GM12872 (cell line): ENCODE measurements around the gene LMTK2.

ENCODE experiments used
- TF ChIP-seq, protein P1 (sequence below): IDR thresholded peaks from 3 replicates; pipeline ENCODE4 v1.5.1; 2011; ENCODE audit warnings: low read depth, mild to moderate bottlenecking, low read length, moderate library complexity; ENCODE audit not compliant: insufficient read depth

Gene LMTK2

DNA sequence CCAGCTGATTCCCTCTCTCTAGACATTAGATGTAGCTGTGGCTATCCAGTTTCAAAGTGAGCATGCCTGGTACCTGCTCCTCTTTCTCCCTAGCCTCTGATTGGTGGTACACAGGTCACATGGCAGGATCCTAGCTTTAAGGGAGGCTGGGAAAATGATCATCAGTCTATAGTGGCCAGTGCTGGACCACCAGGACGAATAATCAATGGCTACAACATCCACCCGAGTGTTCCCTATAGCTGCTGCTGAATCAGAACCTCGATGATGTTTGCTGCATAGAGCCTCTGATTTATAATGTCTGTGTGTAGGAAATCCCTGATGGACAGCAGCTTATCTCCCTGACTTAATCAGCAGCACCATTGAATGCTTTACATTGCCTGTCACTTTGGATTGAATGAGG lies 28.9 kb upstream of the LMTK2 start:
- TF ChIP-seq, protein P1, sequence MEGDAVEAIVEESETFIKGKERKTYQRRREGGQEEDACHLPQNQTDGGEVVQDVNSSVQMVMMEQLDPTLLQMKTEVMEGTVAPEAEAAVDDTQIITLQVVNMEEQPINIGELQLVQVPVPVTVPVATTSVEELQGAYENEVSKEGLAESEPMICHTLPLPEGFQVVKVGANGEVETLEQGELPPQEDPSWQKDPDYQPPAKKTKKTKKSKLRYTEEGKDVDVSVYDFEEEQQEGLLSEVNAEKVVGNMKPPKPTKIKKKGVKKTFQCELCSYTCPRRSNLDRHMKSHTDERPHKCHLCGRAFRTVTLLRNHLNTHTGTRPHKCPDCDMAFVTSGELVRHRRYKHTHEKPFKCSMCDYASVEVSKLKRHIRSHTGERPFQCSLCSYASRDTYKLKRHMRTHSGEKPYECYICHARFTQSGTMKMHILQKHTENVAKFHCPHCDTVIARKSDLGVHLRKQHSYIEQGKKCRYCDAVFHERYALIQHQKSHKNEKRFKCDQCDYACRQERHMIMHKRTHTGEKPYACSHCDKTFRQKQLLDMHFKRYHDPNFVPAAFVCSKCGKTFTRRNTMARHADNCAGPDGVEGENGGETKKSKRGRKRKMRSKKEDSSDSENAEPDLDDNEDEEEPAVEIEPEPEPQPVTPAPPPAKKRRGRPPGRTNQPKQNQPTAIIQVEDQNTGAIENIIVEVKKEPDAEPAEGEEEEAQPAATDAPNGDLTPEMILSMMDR, result no peak

DNA sequence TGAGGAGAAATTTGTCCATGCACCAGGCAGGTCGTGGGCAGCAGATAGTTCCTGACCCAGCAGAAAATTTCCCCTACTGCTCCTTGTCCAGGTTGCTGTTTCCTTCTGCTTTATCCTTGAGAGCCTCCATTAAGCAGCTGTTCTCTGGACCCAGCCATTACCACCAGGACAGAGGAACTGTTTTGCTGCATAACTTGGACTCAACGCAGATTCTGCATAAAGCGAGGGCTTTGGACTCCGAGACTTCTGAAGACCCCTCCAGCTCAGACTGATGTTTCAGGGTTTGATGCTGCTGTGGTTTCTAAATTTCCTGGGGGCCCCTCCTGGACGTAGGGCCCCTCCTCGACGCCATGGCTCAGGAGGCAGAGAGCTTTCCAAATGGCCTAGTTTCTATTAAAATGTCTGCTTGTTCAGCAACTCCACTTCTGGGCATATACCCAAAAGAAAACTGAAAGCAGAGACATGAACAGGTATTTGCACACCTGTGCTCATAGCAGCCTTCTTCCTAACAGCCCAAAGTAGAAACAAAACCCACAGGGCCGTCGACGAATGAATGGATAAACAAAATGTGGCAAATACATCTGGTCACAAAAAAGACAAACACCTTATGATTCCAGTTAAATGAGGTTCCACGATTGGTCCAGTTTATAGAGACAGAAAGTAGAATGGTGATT lies 28.3 kb upstream of the LMTK2 start:
- TF ChIP-seq, protein P1, result no peak

DNA sequence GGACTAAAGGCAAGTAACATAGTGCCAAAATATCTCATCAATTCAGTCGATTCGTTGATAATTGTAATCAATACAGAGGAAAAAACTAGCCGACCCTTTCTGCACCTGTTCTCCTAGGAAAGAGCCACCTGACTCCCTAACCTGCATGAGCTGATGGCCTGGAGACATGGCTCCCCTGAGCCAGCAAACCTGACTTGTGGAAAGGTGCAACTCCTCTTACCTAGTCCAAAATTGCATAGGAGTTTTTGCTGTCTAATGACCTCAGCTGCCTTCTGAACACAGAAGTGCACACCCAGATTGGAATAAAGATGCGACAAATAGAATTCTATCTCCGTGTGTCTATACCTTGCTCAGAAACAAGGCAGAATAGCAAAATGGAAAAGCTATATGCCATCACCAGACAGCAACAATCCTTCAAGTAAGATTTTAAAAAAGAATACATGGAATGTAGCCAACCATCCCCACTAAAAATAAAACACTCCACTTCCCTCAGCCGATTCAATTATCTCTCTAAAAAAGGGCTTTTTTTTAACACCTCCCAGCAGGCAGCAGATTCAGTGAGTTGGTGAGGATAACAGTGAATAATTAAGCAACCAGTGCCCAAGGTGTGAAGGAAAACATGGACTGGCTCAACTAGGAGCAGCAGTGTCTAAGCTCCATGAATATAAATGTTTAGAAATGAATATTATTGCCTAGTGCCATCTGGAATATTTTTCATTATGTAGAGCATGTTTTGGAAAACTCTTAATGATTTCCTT lies 26.6 kb upstream of the LMTK2 start:
- TF ChIP-seq, protein P1, result no peak

DNA sequence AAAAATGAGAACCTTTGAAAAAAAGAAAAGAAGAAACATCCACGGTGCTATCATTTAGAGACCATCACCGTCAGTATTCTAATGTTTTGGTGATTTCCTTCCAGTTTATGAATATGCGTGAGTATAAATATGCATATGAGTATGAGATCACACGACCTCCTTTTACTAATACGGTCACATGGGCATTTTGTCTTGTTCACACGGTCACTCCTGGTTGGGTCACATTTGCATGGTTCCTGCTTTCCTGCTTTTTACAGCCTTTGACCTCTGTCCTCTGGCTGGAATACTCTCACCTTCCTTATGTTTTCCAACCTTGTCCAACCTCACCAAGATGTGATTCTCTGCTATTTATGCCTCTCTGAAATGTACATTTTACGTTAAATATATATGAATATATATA lies 25.3 kb upstream of the LMTK2 start:
- TF ChIP-seq, protein P1, result no peak

DNA sequence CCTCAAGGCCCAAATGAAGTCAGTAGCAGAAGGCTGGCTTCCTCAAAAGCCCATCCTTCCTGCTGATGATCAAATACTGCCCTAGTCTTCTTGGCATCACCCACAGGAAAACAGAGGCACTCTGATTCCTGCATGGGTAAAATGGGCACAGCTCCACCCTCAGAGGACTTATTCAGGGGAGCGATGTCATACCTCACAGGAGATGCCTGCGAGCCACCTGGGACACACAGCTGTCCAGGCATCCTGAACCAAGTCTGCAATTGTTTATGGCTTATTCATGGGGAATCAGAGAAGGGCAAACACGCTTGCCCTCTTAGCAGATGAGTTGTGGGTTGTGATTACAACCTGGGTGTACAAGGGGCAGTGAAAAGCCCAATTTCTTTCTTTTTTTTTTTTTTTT lies 22.0 kb upstream of the LMTK2 start:
- TF ChIP-seq, protein P1, result no peak

DNA sequence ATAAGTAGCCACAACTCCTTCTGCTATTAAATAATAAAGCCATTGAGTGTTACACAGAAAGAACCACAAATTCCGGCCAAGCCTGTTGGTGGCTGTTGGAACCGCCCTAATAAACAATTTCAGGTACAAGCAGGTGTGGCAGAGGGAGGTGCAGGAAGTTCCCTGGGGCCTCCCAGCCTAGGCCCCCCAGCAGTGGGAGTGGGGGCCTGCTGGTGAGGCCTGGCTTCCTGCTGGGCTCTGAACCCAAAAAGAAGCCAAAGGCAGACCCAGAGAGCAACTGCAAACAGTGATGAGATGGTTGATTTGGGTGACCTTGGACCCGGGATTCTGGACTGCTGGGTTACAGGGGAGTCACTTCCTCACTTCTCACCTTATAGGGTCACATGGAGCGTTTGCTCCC lies 21.0 kb upstream of the LMTK2 start:
- TF ChIP-seq, protein P1, result no peak

DNA sequence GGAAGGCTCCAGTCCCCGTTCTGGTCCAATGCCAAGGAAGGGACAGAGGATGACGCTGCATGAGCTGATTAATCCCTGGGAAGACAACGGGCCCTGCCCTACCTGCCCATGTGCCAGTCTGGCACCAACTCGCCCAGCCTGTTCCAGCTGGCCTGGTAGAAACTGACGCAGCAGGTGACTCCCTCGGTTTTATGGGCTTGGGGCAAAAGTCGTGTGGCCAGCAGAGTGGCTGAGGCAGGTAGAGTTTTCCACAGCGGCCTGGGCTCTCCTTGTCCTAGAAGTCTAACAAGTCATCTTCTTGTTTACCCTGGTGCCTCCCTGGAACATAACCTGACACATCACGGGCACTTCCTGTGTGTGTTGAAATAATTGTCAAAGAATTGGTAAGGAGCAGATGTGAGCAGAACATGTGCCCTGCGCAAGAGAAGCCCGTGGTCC lies 20.4 kb upstream of the LMTK2 start:
- TF ChIP-seq, protein P1, result no peak
